Ovary (tissue), 9 donors: Measurements from ENCODE around the gene RINT1. TPM values are rescaled to one million over a fixed set of nuclear protein-coding genes. Genes with fewer than 3 reads are reported as not detected.
A peak's percentile ranks its signal among the peaks of the same experiment; 100 is the strongest.
"Not testable (repeated sequence)": the region's sequence is repeated elsewhere in the genome, so short reads cannot be mapped to it uniquely, and the experiment has no call there.

Experiments
- DNase-seq, 5 donors: peaks; one replicate each; pipeline ENCODE4 v3.0.0-alpha.2; 2019 to 2020
- H3K27ac ChIP-seq, 2 donors: fragments of 200-600 bp; one replicate each; pipeline versions ENCODE4 v1.5.1 to v1.8.0; 2019 to 2022
- H3K27me3 ChIP-seq: fragments of 200-600 bp; one replicate; pipeline ENCODE4 v1.8.0; 2022
- H3K36me3 ChIP-seq: fragments of 200-600 bp; sonication (generic); one replicate; pipeline ENCODE4 v1.5.1; 2019
- H3K4me1 ChIP-seq: one replicate; pipeline ENCODE4 v1.8.1; 2013; ENCODE audit warnings: mild to moderate bottlenecking, moderate library complexity; ENCODE audit not compliant: insufficient read depth
- H3K4me3 ChIP-seq: fragments of 200-600 bp; sonication (generic); one replicate; pipeline ENCODE4 v1.5.1; 2017
- H3K9me3 ChIP-seq, 2 donors: fragments of 200-600 bp in 1 of 2; sonication (generic) in 1 of 2; one replicate each; pipeline versions ENCODE4 v1.5.1 to v1.8.1; 2013 to 2019; ENCODE audit warnings: mild to moderate bottlenecking in 1 of 2, moderate library complexity in 1 of 2
- CTCF ChIP-seq, 3 donors: fragments of 450-650 bp in 2 of 3; fragments of 200-600 bp in 1 of 3; IDR thresholded peaks; one replicate each; pipeline versions ENCODE4 v1.5.1 to v1.8.0; 2016 to 2022; ENCODE audit warnings: antibody characterized with exemption in 3 of 3, mild to moderate bottlenecking in 1 of 3
- EP300 ChIP-seq: sonication (generic); formaldehyde crosslinking; IDR thresholded peaks from one replicate; pipeline ENCODE4 v1.6.1; 2017; ENCODE audit warnings: antibody characterized with exemption
- POLR2A ChIP-seq: fragments of 450-650 bp; IDR thresholded peaks from one replicate; pipeline ENCODE4 v1.6.1; 2017; ENCODE audit warnings: antibody characterized with exemption, mild to moderate bottlenecking, moderate library complexity
- WGBS, 3 donors: extraction: QIAGEN DNeasy Blood & Tissue Kit in 1 of 3; methylation state at CpG; one replicate each; pipeline versions ENCODE4 v1.1.5 to v1.1.7; 2013 to 2017; 5-methylcytosine and 5-hydroxymethylcytosine counted together
- intact Hi-C, 4 donors: fragments of 100-400 bp; cut with DNase I; formaldehyde crosslinking; loops; one replicate each; pipeline versions ENCODE4 v1.11.0 to v1.15.1; 2022 to 2023
- polyA plus RNA-seq, 2 donors: library from polyadenylated mRNA; stranded (reverse); fragments of 200-250 nt in 1 of 2; fragments of 350-450 nt in 1 of 2; fragmentation: Illumina TruSeq in 1 of 2; extraction: RNeasy Lipid Tissue Mini Kit (QIAGEN cat#74804) in 1 of 2; gene quantifications; one replicate each; pipeline ENCODE4 v1.2.3, GENCODE V29; 2013 to 2014
- total RNA-seq, 7 donors: library from RNA; depleted of rRNA in 2 of 7; stranded (reverse); fragments of >200 nt in 2 of 7; fragmentation: NEBNext Ultra II Directional in 3 of 7; extraction: Animal tissue kit (Norgen Biotek cat#: 25700) in 3 of 7; gene quantifications; one replicate each; pipeline versions ENCODE4 v1.1.0 to v1.2.4, GENCODE V29; 2016 to 2023
- donor health status: DM: no; HTN: no; CAD: no; lungs with moderate emphysema.
- donor health status: DM: no; HTN: no; CAD: no.
- donor health status: Bipolar disorder and iron deficiency.
- donor health status: DM: yes; HTN: yes; CAD: no.
- donor health status: DM: no; HTN: no; CAD: no.
- donor health status: DM: yes; HTN: yes; CAD: no.

The RINT1 gene
- total and polyA plus RNA-seq, 9 donors = 9.7 to 20.2 (median 12.3) TPM

- Histone ChIP-seq H3K36me3 (no peaks in the 10 kb centered on the region), H3K27me3 (no peaks in the 10 kb centered on the region), H3K4me3 (peak overlapping the region; percentile 79), H3K4me1 (no peaks in the 10 kb centered on the region), H3K27ac (peak overlapping the region; percentile 65 to 88), H3K9me3 (no peaks in the 10 kb centered on the region)
- TF ChIP-seq EP300 = no peak
- TF ChIP-seq CTCF (IDR thresholded peaks at IDR 0.05) = no peak
- TF ChIP-seq POLR2A = no peak
- DNase-seq = peak in 3 of 5 donors; percentile 33 to 57 (median 42)
- intact Hi-C loops = no loop called here
- 4 to 10% (median 6%) methylated on average over 25 of the region's 25 CpGs for WGBS, 3 donors
Observed at GRCh38 chr7:105521027-105521716, 10.8 kb upstream of the RINT1 start.

GRCh38 chr7:105521717-105522463 is 10.1 kb upstream of the RINT1 start, which contains the start of gene PUS7:
Gene PUS7 (minus strand): TSS chr7:105522271. CDS start chr7:105508512, 13,759 bp downstream.
- H3K27ac ChIP-seq = peak within 1 kb of the TSS; percentile 65 to 88
- 0 to 1% (median 1%) methylated on average over 38 to 96 of the region's 96 CpGs for WGBS, 3 donors
- no peaks in the 10 kb centered on the region for H3K4me1 ChIP-seq
- intact Hi-C loops = no loop called here
- peak; percentile 85 to 92 (median 88) for DNase-seq
- H3K9me3 ChIP-seq = no peaks in the 10 kb centered on the region
- peak within 1 kb of the TSS; percentile 79 for H3K4me3 ChIP-seq
- no peaks in the 10 kb centered on the region for H3K27me3 ChIP-seq
- H3K36me3 ChIP-seq = no peaks in the 10 kb centered on the region
- TF ChIP-seq EP300 (no peak), CTCF (IDR thresholded peaks at IDR 0.05) (no peak), POLR2A (peak; percentile 46)

GRCh38 chr7:105524423-105524822 is 7.6 kb upstream of the RINT1 start:
- H3K27me3 ChIP-seq, H3K36me3 ChIP-seq, H3K27ac ChIP-seq, intact Hi-C loops, H3K4me1 ChIP-seq, H3K4me3 ChIP-seq, H3K9me3 ChIP-seq, DNase-seq: not testable (repeated sequence)
- 91 to 95% (median 92%) methylated on average over 11 of the region's 11 CpGs for WGBS, 3 donors

GRCh38 chr7:105524840-105525239 is 7.2 kb upstream of the RINT1 start:
- Histone ChIP-seq H3K27ac (no peak overlapping the region), H3K27me3 (no peaks in the 10 kb centered on the region), H3K4me1 (no peaks in the 10 kb centered on the region), H3K9me3 (no peaks in the 10 kb centered on the region), H3K36me3 (no peaks in the 10 kb centered on the region), H3K4me3 (no peak overlapping the region)
- no peak for TF ChIP-seq EP300
- no peak for TF ChIP-seq POLR2A
- TF ChIP-seq CTCF (IDR thresholded peaks at IDR 0.05) = no peak
- WGBS, 3 donors = 79 to 91% (median 82%) methylated on average over 4 of the region's 4 CpGs
- intact Hi-C loops = no loop called here
- no peak for DNase-seq

- H3K4me3 ChIP-seq, H3K9me3 ChIP-seq, H3K27me3 ChIP-seq, H3K4me1 ChIP-seq, H3K27ac ChIP-seq, DNase-seq, H3K36me3 ChIP-seq, intact Hi-C loops: not testable (repeated sequence)
- 87 to 92% (median 90%) methylated on average over 5 of the region's 5 CpGs for whole genome bisulfite sequencing, 3 donors
Observed at GRCh38 chr7:105527737-105528136, 4.3 kb upstream of the RINT1 start.
